HepG2 (cell line): ENCODE measurements around the gene PLXNA3. TPM values are rescaled to one million over a fixed set of nuclear protein-coding genes. Genes with fewer than 3 reads are reported as not detected.

Source experiments
- BORCS8-MEF2B ChIP-seq: sonication (generic); formaldehyde crosslinking; IDR thresholded peaks from 2 replicates; pipeline ENCODE4 v1.8.0; 2022; ENCODE audit warnings: mild to moderate bottlenecking, missing genetic modification reagents
- KDM5B ChIP-seq: sonication (generic); formaldehyde crosslinking; IDR thresholded peaks from 2 replicates; pipeline ENCODE4 v1.4.0; 2020; ENCODE audit warnings: missing genetic modification reagents, mild to moderate bottlenecking, borderline replicate concordance
- KDM6A ChIP-seq: IDR thresholded peaks from 2 replicates; pipeline ENCODE4 v1.6.1; 2016; ENCODE audit warnings: low read depth
- PCBP2 ChIP-seq: fragments of 200-400 bp; formaldehyde crosslinking; optimal IDR thresholded peaks from 2 replicates; pipeline ENCODE3; 2018; ENCODE audit warnings: low read length, low read depth; ENCODE audit not compliant: poor library complexity, severe bottlenecking
- PRDM15 ChIP-seq: sonication (generic); formaldehyde crosslinking; IDR thresholded peaks from 2 replicates; pipeline ENCODE4 v1.4.0; 2020; ENCODE audit warnings: missing genetic modification reagents
- RBM22 ChIP-seq: fragments of 200-400 bp; formaldehyde crosslinking; optimal IDR thresholded peaks from 2 replicates; pipeline ENCODE3; 2017; ENCODE audit warnings: mild to moderate bottlenecking, low read length, moderate library complexity
- RFX5 ChIP-seq: IDR thresholded peaks from 2 replicates; pipeline ENCODE4 v1.6.1; 2011; ENCODE audit warnings: low read depth, low read length, improper control_type of control experiment
- SIN3A ChIP-seq: IDR thresholded peaks from 2 replicates; pipeline ENCODE4 v1.6.1; 2011; ENCODE audit warnings: low read depth, mild to moderate bottlenecking, control low read depth, low read length, borderline replicate concordance
- TARDBP ChIP-seq: sonication (generic); formaldehyde crosslinking; IDR thresholded peaks from 2 replicates; pipeline ENCODE4 v1.8.0; 2022; ENCODE audit warnings: mild to moderate bottlenecking, missing genetic modification reagents
- ZBTB3 ChIP-seq: sonication (generic); formaldehyde crosslinking; IDR thresholded peaks from 2 replicates; pipeline ENCODE4 v1.4.0; 2020; ENCODE audit warnings: low read depth, mild to moderate bottlenecking, moderate library complexity, missing genetic modification reagents, borderline replicate concordance
- ZC3H13 ChIP-seq: sonication (generic); formaldehyde crosslinking; IDR thresholded peaks from 2 replicates; pipeline ENCODE4 v1.8.1; 2023; ENCODE audit warnings: mild to moderate bottlenecking, missing genetic modification reagents, moderate library complexity
- ZFP90 ChIP-seq: sonication (generic); formaldehyde crosslinking; IDR thresholded peaks from 2 replicates; pipeline ENCODE4 v1.8.0; 2022; ENCODE audit warnings: missing genetic modification reagents, mild to moderate bottlenecking, inconsistent platforms, borderline replicate concordance
- ZNF512B ChIP-seq: sonication (generic); formaldehyde crosslinking; IDR thresholded peaks from 2 replicates; pipeline ENCODE4 v1.5.1; 2020; ENCODE audit warnings: missing genetic modification reagents, mild to moderate bottlenecking, borderline replicate concordance
- ZNF607 ChIP-seq: sonication (generic); formaldehyde crosslinking; IDR thresholded peaks from 2 replicates; pipeline ENCODE4 v1.5.1; 2020; ENCODE audit warnings: missing genetic modification reagents, mild to moderate bottlenecking, borderline replicate concordance
- polyA plus RNA-seq, 8 experiments: library from polyadenylated mRNA; depleted of rRNA in 3 of 8; stranded (reverse) in 7 of 8; unstranded in 1 of 8; fragments of >200 nt; fragmentation: Illumina TruSeq in 4 of 8; extraction: Trizol in 4 of 8; gene quantifications; 2 replicates each; pipeline versions ENCODE4 v1.2.1 to v1.2.3, GENCODE V29; 2011 to 2016; ENCODE audit warnings: low read depth in 4 of 8, missing spikeins in 1 of 8, mixed read lengths in 1 of 8; ENCODE audit not compliant: insufficient read depth in 1 of 8
- total RNA-seq, 5 experiments: library from RNA; depleted of rRNA; stranded (reverse); fragments of >200 nt; fragmentation: Illumina TruSeq; extraction: Trizol; gene quantifications; 2 replicates each; pipeline ENCODE4 v1.2.3, GENCODE V29; 2016; ENCODE audit warnings: low read depth in 1 of 5
- TF ChIP-seq, protein P1 (sequence below): sonication (generic); formaldehyde crosslinking; IDR thresholded peaks from 2 replicates; pipeline ENCODE4 v1.4.0; 2020; ENCODE audit warnings: mild to moderate bottlenecking, low read depth, missing genetic modification reagents
- TF ChIP-seq, protein P2 (sequence below): sonication (generic); formaldehyde crosslinking; IDR thresholded peaks from 2 replicates; pipeline ENCODE4 v1.8.1; 2023; ENCODE audit warnings: mild to moderate bottlenecking, moderate library complexity, missing genetic modification reagents
- TF ChIP-seq, protein P3 (sequence below): sonication (generic); formaldehyde crosslinking; conservative IDR thresholded peaks from 2 replicates; pipeline ENCODE4 v1.4.0; 2020; ENCODE audit warnings: mild to moderate bottlenecking, missing genetic modification reagents, moderate library complexity

Gene PLXNA3
- total and polyA plus RNA-seq, 2 of the 13 experiments (the other 11 are each of a cell fraction or from before 2014, with no cell fraction given), result 5.8 to 20.6 TPM

- TF ChIP-seq PCBP2, result no peak
- TF ChIP-seq, protein P1, sequence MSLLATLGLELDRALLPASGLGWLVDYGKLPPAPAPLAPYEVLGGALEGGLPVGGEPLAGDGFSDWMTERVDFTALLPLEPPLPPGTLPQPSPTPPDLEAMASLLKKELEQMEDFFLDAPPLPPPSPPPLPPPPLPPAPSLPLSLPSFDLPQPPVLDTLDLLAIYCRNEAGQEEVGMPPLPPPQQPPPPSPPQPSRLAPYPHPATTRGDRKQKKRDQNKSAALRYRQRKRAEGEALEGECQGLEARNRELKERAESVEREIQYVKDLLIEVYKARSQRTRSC, result no peak
- TF ChIP-seq, protein P2, sequence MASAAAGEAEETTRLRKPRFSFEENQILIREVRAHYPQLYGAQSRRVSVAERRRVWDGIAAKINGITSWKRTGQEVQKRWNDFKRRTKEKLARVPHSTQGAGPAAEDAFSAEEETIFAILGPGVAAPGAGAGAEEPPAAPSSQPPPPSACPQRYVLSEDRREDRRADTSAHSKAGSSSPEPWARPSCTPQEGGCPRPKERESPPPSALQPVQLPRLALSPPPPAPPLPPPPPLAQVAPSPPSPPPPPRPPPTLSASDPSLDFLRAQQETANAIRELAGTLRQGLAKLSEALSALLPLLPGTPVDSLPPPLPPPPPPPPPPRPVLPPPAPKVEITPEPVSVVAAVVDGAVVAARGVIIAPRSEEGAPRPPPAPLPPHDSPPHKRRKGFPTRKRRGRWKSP (CRISPR knock-in tag), result peak; percentile 39; the same call in 1 of the 2 replicates
- TF ChIP-seq KDM6A (CRISPR knock-in tag), result no peak
- TF ChIP-seq PRDM15 (CRISPR knock-in tag), result no peak
- no peak for TF ChIP-seq RFX5
- peak; percentile 54; the same call in 1 of the 2 replicates for TF ChIP-seq SIN3A
- no peak for TF ChIP-seq ZC3H13 (CRISPR knock-in tag)
- TF ChIP-seq, protein P3, sequence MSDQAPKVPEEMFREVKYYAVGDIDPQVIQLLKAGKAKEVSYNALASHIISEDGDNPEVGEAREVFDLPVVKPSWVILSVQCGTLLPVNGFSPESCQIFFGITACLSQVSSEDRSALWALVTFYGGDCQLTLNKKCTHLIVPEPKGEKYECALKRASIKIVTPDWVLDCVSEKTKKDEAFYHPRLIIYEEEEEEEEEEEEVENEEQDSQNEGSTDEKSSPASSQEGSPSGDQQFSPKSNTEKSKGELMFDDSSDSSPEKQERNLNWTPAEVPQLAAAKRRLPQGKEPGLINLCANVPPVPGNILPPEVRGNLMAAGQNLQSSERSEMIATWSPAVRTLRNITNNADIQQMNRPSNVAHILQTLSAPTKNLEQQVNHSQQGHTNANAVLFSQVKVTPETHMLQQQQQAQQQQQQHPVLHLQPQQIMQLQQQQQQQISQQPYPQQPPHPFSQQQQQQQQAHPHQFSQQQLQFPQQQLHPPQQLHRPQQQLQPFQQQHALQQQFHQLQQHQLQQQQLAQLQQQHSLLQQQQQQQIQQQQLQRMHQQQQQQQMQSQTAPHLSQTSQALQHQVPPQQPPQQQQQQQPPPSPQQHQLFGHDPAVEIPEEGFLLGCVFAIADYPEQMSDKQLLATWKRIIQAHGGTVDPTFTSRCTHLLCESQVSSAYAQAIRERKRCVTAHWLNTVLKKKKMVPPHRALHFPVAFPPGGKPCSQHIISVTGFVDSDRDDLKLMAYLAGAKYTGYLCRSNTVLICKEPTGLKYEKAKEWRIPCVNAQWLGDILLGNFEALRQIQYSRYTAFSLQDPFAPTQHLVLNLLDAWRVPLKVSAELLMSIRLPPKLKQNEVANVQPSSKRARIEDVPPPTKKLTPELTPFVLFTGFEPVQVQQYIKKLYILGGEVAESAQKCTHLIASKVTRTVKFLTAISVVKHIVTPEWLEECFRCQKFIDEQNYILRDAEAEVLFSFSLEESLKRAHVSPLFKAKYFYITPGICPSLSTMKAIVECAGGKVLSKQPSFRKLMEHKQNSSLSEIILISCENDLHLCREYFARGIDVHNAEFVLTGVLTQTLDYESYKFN (CRISPR knock-in tag), result peak; percentile 41
- TF ChIP-seq ZNF512B, result no peak
- no peak for TF ChIP-seq ZBTB3 (CRISPR knock-in tag)
- TF ChIP-seq BORCS8-MEF2B (CRISPR knock-in tag), result no peak
- TF ChIP-seq ZNF607 (CRISPR knock-in tag), result no peak
- TF ChIP-seq KDM5B (CRISPR knock-in tag), result no peak
- no peak for TF ChIP-seq RBM22
- no peak for TF ChIP-seq ZFP90 (CRISPR knock-in tag)
- no peak for TF ChIP-seq TARDBP (CRISPR knock-in tag)
These were observed 59.2 kb downstream of the PLXNA3 start (continued) for GRCh38 chrX:154517101-154517781.
